KOPT-K1 (cell line): Measurements from ENCODE around the gene STPG3.
"Not testable (repeated sequence)": the region's sequence is repeated elsewhere in the genome, so short reads cannot be mapped to it uniquely, and the experiment has no call there.

Experiments used
- H3K27ac ChIP-seq: fragments of 200-600 bp; sonication (generic); 2 replicates; pipeline ENCODE4 v1.5.1; 2016; ENCODE audit warnings: antibody characterized with exemption, mild to moderate bottlenecking, low read depth, low read length; ENCODE audit not compliant: poor library complexity, severe bottlenecking
- H3K36me3 ChIP-seq: fragments of 200-600 bp; sonication (generic); 2 replicates; pipeline ENCODE4 v1.5.1; 2017; ENCODE audit warnings: antibody characterized with exemption, mild to moderate bottlenecking, low read length, moderate library complexity; ENCODE audit not compliant: insufficient read depth
- H3K9me3 ChIP-seq: fragments of 200-600 bp; sonication (generic); 2 replicates; pipeline ENCODE4 v1.5.1; 2017; ENCODE audit warnings: antibody characterized with exemption, low read length, mild to moderate bottlenecking; ENCODE audit not compliant: insufficient read depth, poor library complexity, severe bottlenecking

Gene STPG3

DNA sequence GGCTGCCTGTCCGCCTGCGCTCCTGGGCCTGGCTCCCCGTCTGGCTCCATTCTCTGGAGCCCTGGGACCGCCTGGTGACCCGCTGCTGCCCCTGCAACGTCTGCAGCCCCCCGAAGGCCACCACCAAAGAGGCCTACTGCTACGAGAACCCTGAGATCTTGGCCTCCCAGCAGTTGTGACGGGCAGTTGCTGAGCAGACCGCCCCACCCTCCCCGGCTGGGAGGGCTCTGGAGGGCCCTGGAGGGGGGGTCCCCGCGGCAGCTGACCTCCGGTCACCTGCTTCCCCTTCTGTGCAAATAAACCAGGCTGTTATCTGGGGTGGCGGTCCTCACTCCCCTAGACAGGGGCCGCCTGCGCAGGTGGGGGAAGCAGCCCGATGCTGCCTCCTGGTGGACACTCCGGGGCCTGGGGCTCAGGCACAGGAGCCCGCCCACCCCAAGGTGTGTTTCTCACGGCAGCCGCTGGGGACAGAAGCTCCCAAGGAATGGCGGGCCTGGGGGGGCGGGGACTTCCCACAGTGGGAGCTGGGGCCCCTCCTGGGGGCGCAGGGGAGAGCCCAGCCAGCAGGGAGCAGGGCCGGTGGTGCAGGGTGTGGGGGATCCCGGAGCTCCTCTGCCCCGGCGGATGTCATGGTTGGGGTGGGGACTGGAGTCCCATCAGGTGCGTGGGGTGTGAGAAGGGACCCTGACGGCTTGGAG, 14.7 kb upstream of the STPG3 start:
- Histone ChIP-seq H3K27ac (no peak overlapping the region), H3K36me3 (no peaks in the 10 kb centered on the region), H3K9me3 (no peaks in the 10 kb centered on the region)

GRCh38 chr9:137236936-137237421, 14.1 kb upstream of the STPG3 start:
- Histone ChIP-seq H3K36me3 (peaks cover 2% of the 10 kb centered on the region), H3K9me3 (no peaks in the 10 kb centered on the region), H3K27ac (no peak overlapping the region)

DNA sequence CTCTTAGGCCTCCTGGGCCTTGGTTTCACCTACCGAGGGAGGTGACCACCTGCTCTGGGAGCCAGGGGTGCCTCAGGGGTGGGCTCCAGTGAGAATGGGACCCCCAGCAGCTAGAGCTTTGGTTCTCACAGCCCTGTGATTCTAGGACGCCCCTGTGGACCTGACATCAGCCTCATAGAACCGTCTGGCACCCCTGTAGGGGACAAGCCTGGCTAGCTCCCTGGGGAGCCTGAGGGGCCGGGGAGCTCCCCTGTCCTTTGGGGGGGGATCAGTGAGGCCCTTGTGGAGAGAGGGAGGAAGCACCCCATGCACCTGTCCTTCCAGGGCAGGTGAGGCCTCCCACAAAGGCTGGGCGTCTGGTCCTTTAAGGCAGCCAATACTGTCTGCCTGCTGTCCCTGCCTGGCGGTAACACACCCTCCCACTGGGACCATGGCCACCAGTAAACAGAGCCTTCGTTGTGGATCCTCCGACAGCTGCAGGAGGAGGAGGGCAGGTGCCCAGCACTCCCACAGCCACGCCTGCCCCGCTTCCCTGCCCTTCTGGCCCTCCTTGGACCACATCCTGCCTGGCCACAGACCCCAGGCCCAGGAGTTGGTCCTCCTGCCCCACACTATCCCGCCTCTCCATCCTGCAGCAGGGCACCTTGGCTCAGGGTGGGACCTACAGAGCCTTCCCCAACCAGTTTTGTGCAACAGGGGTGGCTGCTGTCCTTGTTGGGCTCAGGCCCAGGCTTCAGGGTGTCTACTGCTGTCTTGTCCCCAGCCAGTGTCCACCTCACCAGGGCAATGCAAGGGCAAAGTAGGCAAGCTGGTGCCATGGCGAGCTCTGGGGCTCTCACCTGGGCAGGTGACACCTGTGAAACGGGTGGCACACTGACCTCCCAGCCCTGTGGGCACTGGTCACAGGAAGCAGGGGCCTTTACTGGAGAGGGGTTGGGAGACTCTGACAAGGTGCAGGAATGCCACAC, 13.0 kb upstream of the STPG3 start:
- Histone ChIP-seq H3K36me3 (peaks cover 12% of the 10 kb centered on the region), H3K9me3 (no peaks in the 10 kb centered on the region), H3K27ac (no peak overlapping the region)

DNA sequence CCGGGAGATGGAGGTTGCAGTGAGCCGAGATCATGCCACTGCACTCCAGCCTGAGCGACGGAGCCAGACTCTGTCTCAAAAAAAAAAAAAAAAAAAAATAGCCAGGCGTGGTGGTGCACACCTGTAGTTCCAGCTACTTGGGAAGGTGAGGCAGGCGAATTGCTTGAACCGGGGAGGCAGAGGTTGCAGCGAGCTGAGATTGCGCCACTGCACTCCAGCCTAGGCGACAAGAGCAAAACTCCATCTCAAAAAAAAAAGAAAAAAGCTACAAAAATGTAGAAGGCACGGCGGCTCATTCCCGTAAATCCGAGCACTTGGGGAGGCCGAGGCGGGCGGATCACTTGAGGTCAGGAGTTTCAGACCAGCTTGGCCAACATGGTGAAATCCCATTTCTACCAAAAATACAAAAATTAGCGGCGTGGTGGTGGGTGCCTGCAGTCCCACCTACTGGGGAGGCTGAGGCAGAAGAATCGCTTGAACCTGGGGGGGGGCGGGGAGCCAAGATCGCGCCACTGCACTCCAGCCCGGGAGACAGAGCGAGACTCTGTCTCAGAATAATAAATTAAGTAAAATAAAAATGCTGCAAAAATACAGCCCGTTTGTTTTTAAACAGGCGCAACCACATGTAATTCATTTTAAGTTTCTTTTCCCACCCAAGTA, 11.4 kb upstream of the STPG3 start:
- H3K27ac ChIP-seq: peak overlapping the region; percentile 92
- peaks cover 23% of the 10 kb centered on the region for H3K36me3 ChIP-seq
- not testable (repeated sequence) for H3K9me3 ChIP-seq

GRCh38 chr9:137240318-137240840, 10.7 kb upstream of the STPG3 start:
- Histone ChIP-seq H3K36me3 (peaks cover 23% of the 10 kb centered on the region), H3K9me3 (no peaks in the 10 kb centered on the region), H3K27ac (peak overlapping the region; percentile 92)

GRCh38 chr9:137240841-137241489, 10.1 kb upstream of the STPG3 start, which contains the start of gene TUBB4B:
Gene TUBB4B, plus strand, starts transcription at chr9:137241287. Its CDS starts 74 bp downstream, at chr9:137241361.
- H3K27ac ChIP-seq: peak within 1 kb of the TSS; percentile 92
- H3K36me3 ChIP-seq: peaks cover 23% of the 10 kb centered on the region
- no peaks in the 10 kb centered on the region for H3K9me3 ChIP-seq

DNA sequence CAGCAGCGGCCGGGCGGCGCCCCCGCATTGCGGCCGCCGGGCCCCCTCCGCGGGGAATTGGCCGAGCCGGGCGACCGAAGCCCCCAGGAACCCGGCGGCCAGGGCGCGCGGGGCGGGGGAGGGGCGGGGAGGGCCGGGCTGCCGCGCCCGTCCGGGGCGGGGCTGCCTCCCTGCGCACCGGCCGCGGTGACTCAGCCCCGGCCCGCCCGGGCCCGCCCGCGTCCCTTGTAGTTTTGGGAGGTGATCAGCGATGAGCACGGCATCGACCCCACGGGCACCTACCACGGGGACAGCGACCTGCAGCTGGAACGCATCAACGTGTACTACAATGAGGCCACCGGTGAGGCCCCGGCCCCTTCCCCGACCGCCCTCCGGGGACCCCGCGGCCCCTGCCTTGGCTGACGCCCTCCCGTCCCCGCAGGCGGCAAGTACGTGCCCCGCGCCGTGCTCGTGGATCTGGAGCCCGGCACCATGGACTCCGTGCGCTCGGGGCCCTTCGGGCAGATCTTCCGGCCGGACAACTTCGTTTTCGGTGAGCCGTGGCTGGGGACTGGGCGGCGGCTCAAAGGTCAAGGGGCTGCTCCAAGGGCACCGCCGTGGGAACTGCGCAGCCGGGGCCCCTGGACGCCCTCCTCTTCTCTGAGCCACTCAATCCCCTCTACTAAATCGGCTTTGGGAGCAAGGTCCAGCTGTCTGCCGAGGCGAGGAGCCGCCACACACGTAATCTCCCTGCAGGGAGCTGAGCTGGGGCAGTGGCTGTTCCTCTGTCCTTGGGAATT, 9.4 kb upstream of the STPG3 start:
- H3K36me3 ChIP-seq: peaks cover 23% of the 10 kb centered on the region
- H3K9me3 ChIP-seq: no peaks in the 10 kb centered on the region
- peak overlapping the region; percentile 71 for H3K27ac ChIP-seq

GRCh38 chr9:137242269-137243203, 8.6 kb upstream of the STPG3 start:
- Histone ChIP-seq H3K27ac (peak overlapping the region; percentile 71), H3K9me3 (no peaks in the 10 kb centered on the region), H3K36me3 (peaks cover 23% of the 10 kb centered on the region)

GRCh38 chr9:137243266-137243625, 7.8 kb upstream of the STPG3 start:
- H3K9me3 ChIP-seq, H3K27ac ChIP-seq: not testable (repeated sequence)
- H3K36me3 ChIP-seq: peaks cover 23% of the 10 kb centered on the region

- peaks cover 23% of the 10 kb centered on the region for H3K36me3 ChIP-seq
- no peak overlapping the region for H3K27ac ChIP-seq
- no peaks in the 10 kb centered on the region for H3K9me3 ChIP-seq
Measured at GRCh38 chr9:137243626-137244485, 7.2 kb upstream of the STPG3 start.

GRCh38 chr9:137244486-137245449, 6.3 kb upstream of the STPG3 start:
- Histone ChIP-seq H3K9me3 (no peaks in the 10 kb centered on the region), H3K36me3 (peaks cover 23% of the 10 kb centered on the region), H3K27ac (no peak overlapping the region)
